Psoas muscle (tissue), 8 donors: ENCODE data around the gene CNTFR. TPM values are rescaled to one million over a fixed set of nuclear protein-coding genes. Genes with fewer than 3 reads are reported as not detected.

Experiments used
- ATAC-seq, 4 donors: fragments of 200-7000 bp; cut with Tn5 transposase; one replicate each; pipeline ENCODE4 v1.9.1; 2020; ENCODE audit warnings: moderate library complexity in 3 of 4, mild to moderate bottlenecking in 2 of 4
- DNase-seq, 2 donors: peaks; one replicate each; pipeline ENCODE4 v3.0.0-alpha.2; 2020
- H3K27ac ChIP-seq: fragments of 200-600 bp; one replicate; pipeline ENCODE4 v1.8.0; 2022
- H3K27me3 ChIP-seq, 3 donors: fragments of 200-600 bp in 1 of 3; one replicate each; pipeline versions ENCODE4 v1.6.1 to v1.8.0; 2013 to 2022; ENCODE audit warnings: low read length in 2 of 3, mild to moderate bottlenecking in 2 of 3, moderate library complexity in 1 of 3; ENCODE audit not compliant: insufficient read depth in 3 of 3
- H3K36me3 ChIP-seq, 2 donors: fragments of 200-600 bp in 1 of 2; one replicate each; pipeline versions ENCODE4 v1.6.1 to v1.8.0; 2013 to 2022; ENCODE audit warnings: low read depth in 1 of 2, mild to moderate bottlenecking in 1 of 2, moderate library complexity in 1 of 2; ENCODE audit not compliant: insufficient read depth in 1 of 2
- H3K4me1 ChIP-seq: fragments of 200-600 bp; one replicate; pipeline ENCODE4 v1.8.0; 2022
- H3K4me3 ChIP-seq: fragments of 200-600 bp; one replicate; pipeline ENCODE4 v1.8.0; 2022; ENCODE audit warnings: mild to moderate bottlenecking
- H3K9me3 ChIP-seq: fragments of 200-600 bp; one replicate; pipeline ENCODE4 v1.8.0; 2022
- WGBS, 3 donors: extraction: QIAGEN DNeasy Blood & Tissue Kit; methylation state at CpG; one replicate each; pipeline versions ENCODE4 v1.1.6 to v1.1.7; 2013; 5-methylcytosine and 5-hydroxymethylcytosine counted together
- intact Hi-C, 2 donors: fragments of 100-400 bp; cut with DNase I; formaldehyde crosslinking; loops; one replicate each; pipeline versions ENCODE4 v1.11.0 to v1.14.2; 2022
- polyA plus RNA-seq, 3 donors: library from polyadenylated mRNA; stranded (reverse); fragments of 200-250 nt; gene quantifications; one replicate each; pipeline ENCODE4 v1.2.3, GENCODE V29; 2013
- total RNA-seq, 4 donors: library from RNA; stranded (reverse); fragmentation: NEBNext Ultra II Directional in 2 of 4; extraction: Animal tissue kit (Norgen Biotek cat#: 25700) in 2 of 4; gene quantifications; one replicate each; pipeline versions ENCODE4 v1.2.1 to v1.2.4, GENCODE V29; 2021 to 2023
- TF ChIP-seq, protein P1 (sequence below): fragments of 200-600 bp; IDR thresholded peaks from one replicate; pipeline ENCODE4 v1.8.0; 2022; ENCODE audit warnings: antibody characterized with exemption
- donor health status: healthy with polysubstance abuse.
- donor health status: DM: no; HTN: no; CAD: no; lungs with moderate emphysema.
- donor health status: Bipolar disorder and iron deficiency.
- donor health status: healthy.
- donor health status: DM: yes; HTN: yes; CAD: no.
- donor health status: DM: no; HTN: no; CAD: no.
- donor health status: DM: no; HTN: no; CAD: no.
- donor health status: DM: yes; HTN: yes; CAD: no.

CNTFR gene
- total and polyA plus RNA-seq, 7 donors: 32.3 to 97.4 (median 64.4) TPM

- DNase-seq: peak in 1 of 2 donors; percentile 4
- TF ChIP-seq, protein P1, sequence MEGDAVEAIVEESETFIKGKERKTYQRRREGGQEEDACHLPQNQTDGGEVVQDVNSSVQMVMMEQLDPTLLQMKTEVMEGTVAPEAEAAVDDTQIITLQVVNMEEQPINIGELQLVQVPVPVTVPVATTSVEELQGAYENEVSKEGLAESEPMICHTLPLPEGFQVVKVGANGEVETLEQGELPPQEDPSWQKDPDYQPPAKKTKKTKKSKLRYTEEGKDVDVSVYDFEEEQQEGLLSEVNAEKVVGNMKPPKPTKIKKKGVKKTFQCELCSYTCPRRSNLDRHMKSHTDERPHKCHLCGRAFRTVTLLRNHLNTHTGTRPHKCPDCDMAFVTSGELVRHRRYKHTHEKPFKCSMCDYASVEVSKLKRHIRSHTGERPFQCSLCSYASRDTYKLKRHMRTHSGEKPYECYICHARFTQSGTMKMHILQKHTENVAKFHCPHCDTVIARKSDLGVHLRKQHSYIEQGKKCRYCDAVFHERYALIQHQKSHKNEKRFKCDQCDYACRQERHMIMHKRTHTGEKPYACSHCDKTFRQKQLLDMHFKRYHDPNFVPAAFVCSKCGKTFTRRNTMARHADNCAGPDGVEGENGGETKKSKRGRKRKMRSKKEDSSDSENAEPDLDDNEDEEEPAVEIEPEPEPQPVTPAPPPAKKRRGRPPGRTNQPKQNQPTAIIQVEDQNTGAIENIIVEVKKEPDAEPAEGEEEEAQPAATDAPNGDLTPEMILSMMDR: no peak
- Histone ChIP-seq H3K27me3 (peaks cover 0 to 22% (median 6%) of the 10 kb centered on the region in 3 donors), H3K4me1 (peaks cover 23% of the 10 kb centered on the region), H3K36me3 (peaks cover 0 to 12% of the 10 kb centered on the region in 2 donors), H3K4me3 (no peak overlapping the region), H3K27ac (no peak overlapping the region), H3K9me3 (no peaks in the 10 kb centered on the region)
- WGBS, 3 donors: 35 to 52% (median 39%) methylated on average over 5 of the region's 5 CpGs
- intact Hi-C loops: no loop called here
- ATAC-seq: no peak
Observed at GRCh38 chr9:34633166-34633565, 43.6 kb upstream of the CNTFR start.

DNA sequence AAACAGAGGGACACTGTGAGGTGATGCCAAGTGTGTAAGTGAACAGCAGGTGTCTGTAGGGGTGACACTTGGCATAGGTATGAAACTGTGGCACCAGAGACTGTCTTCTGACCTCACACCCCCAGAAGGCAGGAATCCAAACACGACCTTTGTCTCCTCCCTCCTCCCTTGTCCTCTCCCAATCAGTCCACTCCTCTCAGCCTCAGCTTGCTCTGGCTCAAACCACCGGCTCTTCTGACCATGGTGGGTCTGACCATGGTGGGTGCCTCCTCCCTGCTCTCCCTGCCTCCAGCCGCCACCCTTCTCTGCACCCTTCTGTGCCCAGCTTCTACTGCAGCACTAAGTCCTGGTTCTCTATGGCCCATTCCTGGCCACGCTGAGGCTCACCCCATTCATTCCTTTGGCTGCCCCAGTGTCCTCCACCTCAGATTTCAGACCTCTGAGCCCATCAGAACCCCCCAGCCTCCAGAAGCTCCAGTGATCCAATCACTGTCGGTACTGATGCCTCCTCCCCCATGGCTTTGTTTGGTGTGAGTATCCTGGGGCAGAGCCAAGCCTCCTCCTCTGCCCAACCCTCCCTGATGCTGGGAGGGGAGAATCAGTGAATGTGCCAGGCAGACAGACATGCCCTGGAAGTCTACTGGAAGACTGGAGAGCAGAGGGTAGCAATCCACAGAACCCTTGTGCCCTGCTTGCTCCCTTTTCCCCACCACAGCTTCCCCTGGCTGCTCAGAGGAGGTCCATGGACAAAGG is 41.1 kb upstream of the CNTFR start:
- ATAC-seq (no peak), DNase-seq (no peak)
- intact Hi-C loops: no loop called here
- Histone ChIP-seq H3K27ac (no peak overlapping the region), H3K36me3 (peaks cover 0 to 9% of the 10 kb centered on the region in 2 donors), H3K4me1 (peaks cover 8% of the 10 kb centered on the region), H3K4me3 (no peak overlapping the region), H3K27me3 (peaks cover 0 to 48% (median 21%) of the 10 kb centered on the region in 3 donors), H3K9me3 (no peaks in the 10 kb centered on the region)
- TF ChIP-seq, protein P1: no peak
- WGBS, 3 donors: 28 to 40% (median 36%) methylated on average over 5 of the region's 5 CpGs

- Histone ChIP-seq H3K36me3 (no peaks in the 10 kb centered on the region), H3K4me3 (peak overlapping the region; percentile 64), H3K27me3 (peaks cover 0 to 57% (median 27%) of the 10 kb centered on the region in 3 donors), H3K9me3 (no peaks in the 10 kb centered on the region), H3K27ac (no peak overlapping the region), H3K4me1 (peaks cover 8% of the 10 kb centered on the region)
- DNase-seq (no peak), ATAC-seq (no peak)
- TF ChIP-seq, protein P1: no peak
- intact Hi-C loops: no loop called here
- WGBS, 3 donors: 26 to 35% (median 27%) methylated on average over 5 of the region's 5 CpGs
Observed at GRCh38 chr9:34629491-34629808, 39.9 kb upstream of the CNTFR start.

GRCh38 chr9:34628656-34629490 is 39.3 kb upstream of the CNTFR start, which contains the start of gene ARID3C:
ARID3C (minus strand) TSS chr9:34629066; CDS start chr9:34628014, 1,052 bp downstream.
- no peaks in the 10 kb centered on the region for H3K9me3 ChIP-seq
- peaks cover 0 to 63% (median 29%) of the 10 kb centered on the region in 3 donors for H3K27me3 ChIP-seq
- DNase-seq (no peak), ATAC-seq (peak; percentile 75 to 84 (median 79))
- peak within 1 kb of the TSS; percentile 64 for H3K4me3 ChIP-seq
- H3K36me3 ChIP-seq: no peaks in the 10 kb centered on the region
- WGBS, 3 donors: 1 to 2% (median 2%) methylated on average over 47 to 69 of the region's 69 CpGs
- intact Hi-C loops: no loop called here
- H3K4me1 ChIP-seq: peaks cover 3% of the 10 kb centered on the region
- no peak within 1 kb of the TSS for H3K27ac ChIP-seq
- TF ChIP-seq, protein P1: no peak
